AG04450 (cell line): ENCODE measurements around the gene MITF. TPM values are rescaled to one million over a fixed set of nuclear protein-coding genes. Genes with fewer than 3 reads are reported as not detected.

Source experiments
- CTCF ChIA-PET: fragments of 300-600, 350-600 bp; formaldehyde crosslinking; extraction: SDS; loops from one replicate; lab custom pipeline; 2022; ENCODE audit warnings: antibody characterized with exemption, inconsistent platforms; lab: Charles Lee
- POLR2A ChIA-PET: fragments of 350-600 bp; formaldehyde crosslinking; extraction: SDS; loops from one replicate; lab custom pipeline; 2021; ENCODE audit warnings: antibody characterized with exemption, inconsistent platforms; lab: Yijun Ruan, JAX
- DNase-seq: peaks from one replicate; pipeline ENCODE4 v3.0.0-alpha.2; 2011; ENCODE audit warnings: low read depth, low spot score
- H3K27ac ChIP-seq: one replicate; pipeline ENCODE4 v1.5.1; 2012; ENCODE audit warnings: low read depth, low read length, control low read depth
- H3K27me3 ChIP-seq: one replicate; pipeline ENCODE4 v1.6.0; 2012; ENCODE audit warnings: low read length; ENCODE audit not compliant: control insufficient read depth, insufficient read depth
- H3K4me3 ChIP-seq: 2 replicates; pipeline ENCODE4 v1.5.1; 2011; ENCODE audit warnings: mild to moderate bottlenecking, low read depth, low read length, control low read depth
- H3K9me3 ChIP-seq: 2 replicates; pipeline ENCODE4 v1.5.1; 2012; ENCODE audit warnings: low read length; ENCODE audit not compliant: control insufficient read depth, insufficient read depth
- polyA plus RNA-seq: library from polyadenylated mRNA; depleted of rRNA; stranded (reverse); fragments of >200 nt; gene quantifications from 2 replicates; pipeline ENCODE4 v1.2.3, GENCODE V29; 2011
- TF ChIP-seq, protein P1 (sequence below): IDR thresholded peaks from 2 replicates; pipeline ENCODE4 v1.5.1; 2011; ENCODE audit warnings: low read depth, low read length, control low read depth, inconsistent platforms

MITF gene
- polyA plus RNA-seq, 1 experiment = 32.2 TPM

DNA sequence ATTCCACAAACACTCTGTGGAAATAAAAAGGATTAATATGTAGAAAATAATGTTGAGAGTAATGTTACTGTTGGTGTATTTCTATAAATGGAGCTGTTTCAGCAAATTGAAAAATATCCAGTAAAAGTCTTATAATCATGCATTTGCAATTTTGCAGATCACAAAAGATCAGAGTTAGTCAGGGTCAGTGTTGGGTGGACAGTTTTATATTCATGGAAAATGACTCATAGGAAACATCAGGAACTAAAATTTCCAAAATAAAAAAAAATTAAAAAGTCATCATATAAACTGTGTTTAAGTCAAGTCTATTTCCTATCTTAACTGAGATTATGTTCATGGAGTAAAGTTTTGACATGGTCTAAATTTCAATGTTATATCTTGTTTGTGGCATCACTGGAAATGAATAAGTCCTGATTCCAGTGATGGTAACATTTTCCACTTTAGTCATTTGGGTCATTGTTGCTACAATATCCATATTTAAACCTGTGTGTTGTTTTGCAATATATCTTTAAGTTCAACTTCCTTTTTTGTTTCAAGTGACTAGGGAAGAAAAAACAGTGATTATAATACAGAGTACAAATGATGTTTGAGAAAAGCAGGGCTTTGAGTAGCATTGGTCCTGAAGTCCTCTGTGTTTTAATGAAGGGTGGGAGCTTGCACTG, 37.8 kb downstream of the MITF start:
- TF ChIP-seq, protein P1, sequence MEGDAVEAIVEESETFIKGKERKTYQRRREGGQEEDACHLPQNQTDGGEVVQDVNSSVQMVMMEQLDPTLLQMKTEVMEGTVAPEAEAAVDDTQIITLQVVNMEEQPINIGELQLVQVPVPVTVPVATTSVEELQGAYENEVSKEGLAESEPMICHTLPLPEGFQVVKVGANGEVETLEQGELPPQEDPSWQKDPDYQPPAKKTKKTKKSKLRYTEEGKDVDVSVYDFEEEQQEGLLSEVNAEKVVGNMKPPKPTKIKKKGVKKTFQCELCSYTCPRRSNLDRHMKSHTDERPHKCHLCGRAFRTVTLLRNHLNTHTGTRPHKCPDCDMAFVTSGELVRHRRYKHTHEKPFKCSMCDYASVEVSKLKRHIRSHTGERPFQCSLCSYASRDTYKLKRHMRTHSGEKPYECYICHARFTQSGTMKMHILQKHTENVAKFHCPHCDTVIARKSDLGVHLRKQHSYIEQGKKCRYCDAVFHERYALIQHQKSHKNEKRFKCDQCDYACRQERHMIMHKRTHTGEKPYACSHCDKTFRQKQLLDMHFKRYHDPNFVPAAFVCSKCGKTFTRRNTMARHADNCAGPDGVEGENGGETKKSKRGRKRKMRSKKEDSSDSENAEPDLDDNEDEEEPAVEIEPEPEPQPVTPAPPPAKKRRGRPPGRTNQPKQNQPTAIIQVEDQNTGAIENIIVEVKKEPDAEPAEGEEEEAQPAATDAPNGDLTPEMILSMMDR = no peak
- CTCF ChIA-PET = no interaction called here
- Histone ChIP-seq H3K4me3 (no peak overlapping the region), H3K9me3 (no peaks in the 10 kb centered on the region), H3K27ac (no peak overlapping the region), H3K27me3 (no peaks in the 10 kb centered on the region)
- POLR2A ChIA-PET = no interaction called here
- DNase-seq = no peak

DNA sequence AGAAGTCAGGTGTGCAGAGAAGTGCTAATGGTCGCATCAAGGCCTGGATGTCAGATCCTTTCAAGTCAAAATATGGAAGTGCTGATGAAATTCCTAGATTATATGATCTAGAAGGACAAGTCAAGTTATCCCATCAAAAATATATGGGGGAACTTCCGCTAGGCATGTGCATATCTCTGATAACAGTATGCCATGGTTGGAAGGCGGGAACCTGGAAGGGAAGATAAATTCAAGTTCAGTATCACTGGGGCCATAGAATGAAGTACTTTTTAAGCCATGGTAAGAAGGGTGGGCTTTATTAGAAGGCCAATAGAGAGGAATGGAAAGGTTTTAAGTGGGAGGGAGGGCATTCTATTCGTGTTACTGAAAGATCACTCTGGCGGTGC, 38.3 kb downstream of the MITF start:
- no peaks in the 10 kb centered on the region for H3K9me3 ChIP-seq
- no peak overlapping the region for H3K27ac ChIP-seq
- no peak overlapping the region for H3K4me3 ChIP-seq
- ChIA-PET CTCF (no interaction called here), POLR2A (no interaction called here)
- TF ChIP-seq, protein P1 = no peak
- DNase-seq = no peak
- H3K27me3 ChIP-seq = no peaks in the 10 kb centered on the region

DNA sequence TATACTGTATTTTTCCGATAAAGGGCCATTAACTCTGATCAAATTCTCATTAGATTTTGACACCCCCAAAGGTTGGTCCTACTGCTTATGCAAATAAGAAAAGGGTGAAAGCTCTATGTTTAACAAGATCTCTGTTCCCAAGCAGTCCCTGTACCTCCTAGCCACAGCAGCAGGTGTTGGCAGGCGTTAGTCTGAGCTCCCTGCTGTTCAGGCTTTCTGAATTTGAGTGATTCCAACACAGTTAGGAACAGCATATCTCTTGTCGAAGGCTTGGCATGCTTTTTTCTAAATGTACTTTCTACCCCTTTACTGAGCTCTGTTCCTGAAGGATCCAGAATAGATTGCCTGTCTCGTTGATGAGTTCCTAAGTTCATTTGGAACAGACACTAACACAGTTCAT, 42.3 kb downstream of the MITF start:
- no peak for DNase-seq
- TF ChIP-seq, protein P1 = no peak
- no peaks in the 10 kb centered on the region for H3K9me3 ChIP-seq
- ChIA-PET POLR2A (no interaction called here), CTCF (interaction anchor here (1.6 to 2.5 kb wide), 2 partner anchors 10 to 90 kb away, joined by 5 to 6 read pairs; no protein-coding TSS in a partner anchor)
- no peaks in the 10 kb centered on the region for H3K27me3 ChIP-seq
- no peak overlapping the region for H3K27ac ChIP-seq
- H3K4me3 ChIP-seq = no peak overlapping the region

DNA sequence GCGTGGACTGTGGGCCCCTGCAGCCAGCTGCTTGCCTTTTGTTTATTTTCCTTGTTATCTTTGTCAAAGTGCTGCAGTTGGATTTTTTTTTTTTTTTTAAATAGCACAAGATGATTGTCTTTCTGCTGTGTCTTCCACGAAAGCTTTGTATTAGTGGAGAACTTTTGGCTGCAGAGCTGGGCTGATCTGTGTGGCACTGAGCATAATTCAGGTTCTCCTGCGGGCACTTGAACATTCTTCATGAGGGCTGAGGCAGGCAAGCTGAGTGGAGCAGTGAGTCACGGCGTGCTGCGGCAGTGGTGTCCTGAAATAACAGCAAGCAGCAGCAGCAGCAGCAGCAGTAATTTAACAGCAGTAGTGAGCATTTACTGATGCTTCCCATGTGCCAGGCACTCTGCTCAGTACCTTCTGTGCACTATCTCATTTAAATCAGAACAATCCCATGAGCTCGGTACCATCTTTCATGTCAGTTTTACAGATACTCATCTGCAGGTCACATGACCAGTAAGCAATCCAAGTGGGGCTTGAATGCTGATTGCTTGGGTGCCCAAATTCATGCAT, 45.8 kb downstream of the MITF start:
- Histone ChIP-seq H3K27ac (peak overlapping the region; percentile 40), H3K9me3 (no peaks in the 10 kb centered on the region), H3K27me3 (no peaks in the 10 kb centered on the region), H3K4me3 (no peak overlapping the region)
- DNase-seq = peak; percentile 42
- TF ChIP-seq, protein P1 = no peak
- POLR2A ChIA-PET = interaction anchor here (0.6 to 1.4 kb wide), 3 partner anchors 39 to 264 kb away, joined by 4 to 6 read pairs (median 5); partner anchors contain the start of gene MITF
- CTCF ChIA-PET = interaction anchor here (0.6 to 0.7 kb wide), 3 partner anchors 22 to 1703 kb away, joined by 3 to 7 read pairs (median 4); no protein-coding TSS in a partner anchor

DNA sequence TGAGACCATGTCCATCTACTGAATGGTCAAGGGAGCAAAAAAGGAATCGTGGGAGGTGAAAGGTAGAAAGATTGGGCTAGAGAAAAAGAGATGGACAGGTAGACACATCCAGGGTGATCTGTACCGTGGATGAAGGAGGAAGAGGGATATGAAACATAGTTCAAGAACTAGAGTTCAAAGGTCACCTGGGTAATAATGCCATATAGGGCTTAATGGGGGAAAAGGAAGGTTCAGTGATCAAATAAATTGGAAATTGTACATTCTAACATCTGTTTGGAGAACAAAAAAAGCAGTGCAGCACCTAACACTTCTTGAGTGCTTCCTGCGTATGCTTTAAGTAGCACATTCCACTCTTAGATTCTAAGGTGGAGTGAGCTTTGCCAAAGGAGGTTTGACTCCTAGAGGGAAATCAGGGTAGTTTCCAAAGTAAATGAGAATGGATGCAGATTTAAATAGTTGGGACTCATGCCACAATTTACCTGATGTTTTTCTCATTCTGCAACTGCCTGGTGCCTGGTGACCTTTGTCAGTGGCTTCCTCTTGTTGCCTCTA, 46.6 kb downstream of the MITF start:
- Histone ChIP-seq H3K27ac (no peak overlapping the region), H3K27me3 (no peaks in the 10 kb centered on the region), H3K9me3 (no peaks in the 10 kb centered on the region), H3K4me3 (no peak overlapping the region)
- ChIA-PET CTCF (no interaction called here), POLR2A (no interaction called here)
- DNase-seq = no peak
- TF ChIP-seq, protein P1 = no peak
